H9 (cell line): ENCODE data around the gene HLA-A. TPM values are rescaled to one million over a fixed set of nuclear protein-coding genes. Genes with fewer than 3 reads are reported as not detected.

Source experiments
- DNase-seq: peaks from one replicate; pipeline ENCODE4 v3.0.0-alpha.2; 2017
- H2AFZ ChIP-seq: one replicate; pipeline ENCODE4 v1.6.1; 2013; ENCODE audit warnings: mild to moderate bottlenecking, low read length, control low read depth, moderate library complexity
- H2AK5ac ChIP-seq: 2 replicates; pipeline ENCODE4 v1.6.1; 2013; ENCODE audit warnings: low read length, control low read depth, mixed read lengths; ENCODE audit not compliant: insufficient read length
- H2BK120ac ChIP-seq: one replicate; pipeline ENCODE4 v1.6.1; 2013; ENCODE audit warnings: low read depth, mild to moderate bottlenecking, low read length, control low read depth, inconsistent platforms; ENCODE audit not compliant: poor library complexity, severe bottlenecking
- H2BK12ac ChIP-seq: 2 replicates; pipeline ENCODE4 v1.6.1; 2013; ENCODE audit warnings: low read length, control low read depth, mixed read lengths, low read depth; ENCODE audit not compliant: insufficient read length
- H2BK15ac ChIP-seq: 2 replicates; pipeline ENCODE4 v1.6.1; 2013; ENCODE audit warnings: low read depth, low read length, control low read depth
- H2BK20ac ChIP-seq: one replicate; pipeline ENCODE4 v1.6.1; 2013; ENCODE audit warnings: low read depth, mild to moderate bottlenecking, low read length, control low read depth, inconsistent platforms; ENCODE audit not compliant: poor library complexity, severe bottlenecking
- H2BK5ac ChIP-seq: 2 replicates; pipeline ENCODE4 v1.6.1; 2013; ENCODE audit warnings: low read length, control low read depth, mixed read lengths; ENCODE audit not compliant: insufficient read length
- H3K14ac ChIP-seq: 2 replicates; pipeline ENCODE4 v1.6.1; 2013; ENCODE audit warnings: low read length, control low read depth; ENCODE audit not compliant: insufficient read depth
- H3K18ac ChIP-seq: 2 replicates; pipeline ENCODE4 v1.6.1; 2013; ENCODE audit warnings: low read depth, mild to moderate bottlenecking, mixed read lengths, low read length, control low read depth; ENCODE audit not compliant: insufficient read length
- H3K23ac ChIP-seq: 2 replicates; pipeline ENCODE4 v1.6.1; 2013; ENCODE audit warnings: low read length, control low read depth, mixed read lengths, low read depth; ENCODE audit not compliant: insufficient read length
- H3K23me2 ChIP-seq: 2 replicates; pipeline ENCODE4 v1.6.1; 2013; ENCODE audit warnings: low read depth, mild to moderate bottlenecking, mixed read lengths, low read length, control low read depth; ENCODE audit not compliant: insufficient read length, poor library complexity, severe bottlenecking
- H3K27ac ChIP-seq: 2 replicates; pipeline ENCODE4 v1.5.1; 2013; ENCODE audit warnings: low read length, control low read depth, mixed read lengths, low read depth; ENCODE audit not compliant: insufficient read length
- H3K27me3 ChIP-seq: 2 replicates; pipeline ENCODE4 v1.6.1; 2013; ENCODE audit warnings: low read length, control low read depth, inconsistent platforms; ENCODE audit not compliant: insufficient read depth
- H3K4ac ChIP-seq: 2 replicates; pipeline ENCODE4 v1.6.1; 2013; ENCODE audit warnings: low read depth, mild to moderate bottlenecking, control low read depth, inconsistent platforms, low read length, moderate library complexity
- H3K4me1 ChIP-seq: 2 replicates; pipeline ENCODE4 v1.6.1; 2013; ENCODE audit warnings: low read length, control low read depth, inconsistent platforms; ENCODE audit not compliant: insufficient read depth
- H3K4me2 ChIP-seq: 2 replicates; pipeline ENCODE4 v1.6.1; 2013; ENCODE audit warnings: low read length, control low read depth, mixed read lengths; ENCODE audit not compliant: insufficient read length, insufficient read depth
- H3K56ac ChIP-seq: 2 replicates; pipeline ENCODE4 v1.6.1; 2013; ENCODE audit warnings: low read depth, mild to moderate bottlenecking, mixed read lengths, low read length, control low read depth; ENCODE audit not compliant: insufficient read length
- H3K79me1 ChIP-seq: 2 replicates; pipeline ENCODE4 v1.6.1; 2013; ENCODE audit warnings: low read depth, mild to moderate bottlenecking, moderate library complexity, low read length, control low read depth, inconsistent platforms; ENCODE audit not compliant: insufficient read depth, poor library complexity, severe bottlenecking
- H3K79me2 ChIP-seq: 2 replicates; pipeline ENCODE4 v1.6.1; 2013; ENCODE audit warnings: low read length, control low read depth, inconsistent platforms; ENCODE audit not compliant: insufficient read depth
- H3K9ac ChIP-seq: 2 replicates; pipeline ENCODE4 v1.6.1; 2013; ENCODE audit warnings: low read length, control low read depth, mixed read lengths; ENCODE audit not compliant: insufficient read length; ENCODE audit errors: extremely low read depth
- H3K9me3 ChIP-seq: one replicate; pipeline ENCODE4 v1.6.1; 2013; ENCODE audit warnings: low read depth, low read length, inconsistent platforms; ENCODE audit not compliant: control insufficient read depth
- H3T11ph ChIP-seq: one replicate; pipeline ENCODE4 v1.6.1; 2013; ENCODE audit warnings: mild to moderate bottlenecking, low read length, control low read depth, inconsistent platforms
- H4K20me1 ChIP-seq: one replicate; pipeline ENCODE4 v1.6.1; 2013; ENCODE audit not compliant: control insufficient read depth, insufficient read length, insufficient read depth
- H4K5ac ChIP-seq: 2 replicates; pipeline ENCODE4 v1.6.1; 2013; ENCODE audit warnings: low read depth, mild to moderate bottlenecking, mixed read lengths, low read length, control low read depth; ENCODE audit not compliant: insufficient read length
- H4K8ac ChIP-seq: replicated peaks from 2 replicates; pipeline ENCODE4 v1.6.1; 2013; ENCODE audit warnings: low read length, control low read depth, mixed read lengths, low read depth; ENCODE audit not compliant: insufficient read length
- H4K91ac ChIP-seq: 2 replicates; pipeline ENCODE4 v1.6.1; 2013; ENCODE audit warnings: low read depth, mild to moderate bottlenecking, moderate library complexity, mixed read lengths, low read length, control low read depth; ENCODE audit not compliant: insufficient read length
- H3K27ac Mint-ChIP-seq, 3 experiments: 2 replicates in 2 of 3; 3 replicates in 1 of 3; pipeline ENCODE4 v1.8.0; 2020 to 2021; ENCODE audit warnings: mixed read lengths in 3 of 3, mild to moderate bottlenecking in 1 of 3, moderate library complexity in 1 of 3
- H3K27me3 Mint-ChIP-seq: 2 replicates; pipeline ENCODE4 v1.8.0; 2021; ENCODE audit warnings: low read depth, mild to moderate bottlenecking, moderate library complexity, mixed read lengths
- H3K36me3 Mint-ChIP-seq, 3 experiments: 2 replicates in 2 of 3; 3 replicates in 1 of 3; pipeline ENCODE4 v1.8.0; 2020 to 2021; ENCODE audit warnings: low read depth in 3 of 3, mixed read lengths in 3 of 3; ENCODE audit not compliant: insufficient read depth in 1 of 3
- H3K4me1 Mint-ChIP-seq, 2 experiments: 2 replicates each; pipeline ENCODE4 v1.8.0; 2020; ENCODE audit warnings: mixed read lengths in 2 of 2
- H3K4me3 Mint-ChIP-seq, 2 experiments: 2 replicates in 1 of 2; 3 replicates in 1 of 2; pipeline ENCODE4 v1.8.0; 2020 to 2021; ENCODE audit warnings: mild to moderate bottlenecking in 2 of 2, mixed read lengths in 2 of 2, moderate library complexity in 1 of 2
- H3K9me3 Mint-ChIP-seq, 2 experiments: 2 replicates in 1 of 2; 3 replicates in 1 of 2; pipeline ENCODE4 v1.8.0; 2020; ENCODE audit warnings: mild to moderate bottlenecking in 2 of 2, mixed read lengths in 2 of 2, moderate library complexity in 1 of 2
- CTCF ChIP-seq: fragments of 200-600 bp; sonication (generic); conservative IDR thresholded peaks from 3 replicates; pipeline ENCODE4 v1.8.0; 2021; ENCODE audit warnings: antibody characterized with exemption, mild to moderate bottlenecking
- WGBS: extraction: QIAGEN DNeasy Blood & Tissue Kit; methylation state at CpG from one replicate; pipeline ENCODE4 v1.1.7; 2013; ENCODE audit warnings: missing lambda C conversion rate, low lambda C conversion rate, mixed read lengths; ENCODE audit not compliant: insufficient read length; ENCODE audit errors: extremely low coverage; 5-methylcytosine and 5-hydroxymethylcytosine counted together
- total RNA-seq: library from RNA; stranded (reverse); gene quantifications from 2 replicates; pipeline ENCODE4 v1.2.1, GENCODE V29; 2021

The HLA-A gene
- total RNA-seq, 1 experiment from 2014 or later = 248 TPM

GRCh38 chr6:29951882-29952281 lies 9.6 kb downstream of the HLA-A start:
- Histone ChIP-seq H4K20me1 (no peaks in the 10 kb centered on the region), H3K9me3 (no peaks in the 10 kb centered on the region), H3K4me1 (no peaks in the 10 kb centered on the region), H2BK12ac (no peak overlapping the region), H2AFZ (no peak overlapping the region), H3K79me2 (no peaks in the 10 kb centered on the region), H2AK5ac (no peak overlapping the region), H3K27ac (no peak overlapping the region), H3K23ac (no peak overlapping the region), H3K18ac (no peak overlapping the region), H2BK5ac (no peak overlapping the region), H3K14ac (no peak overlapping the region), H3K56ac (no peak overlapping the region), H3K4me2 (no peak overlapping the region), H3K27me3 (no peaks in the 10 kb centered on the region; the same call in 1 of the 2 replicates), H3K4ac (no peak overlapping the region), H4K8ac (no peak overlapping the region), H2BK20ac (no peak overlapping the region), H3K23me2 (no peaks in the 10 kb centered on the region), H3K9ac (no peak overlapping the region), H4K5ac (no peak overlapping the region), H3T11ph (no peak overlapping the region), H2BK120ac (no peak overlapping the region), H2BK15ac (no peak overlapping the region), H3K79me1 (no peaks in the 10 kb centered on the region), H4K91ac (no peak overlapping the region)
- Mint-ChIP-seq H3K4me3 (no peak overlapping the region), H3K36me3 (peaks cover 0 to 8% (median 0%) of the 10 kb centered on the region in 3 experiments; a peak in 2 of 7 replicates), H3K27me3 (peaks cover 6% of the 10 kb centered on the region), H3K27ac (no peak overlapping the region), H3K9me3 (no peaks in the 10 kb centered on the region), H3K4me1 (no peaks in the 10 kb centered on the region; a peak in 1 of 4 replicates)
- WGBS = no CpG with 5 or more reads among the region's 3 CpGs
- DNase-seq = no peak
- no peak for TF ChIP-seq CTCF
